ENCODE results near the gene FUBP3.

FUBP3 gene

GRCh38 chr9:130578865-130579737 lies at the start of gene FUBP3:
Gene FUBP3 (plus strand): TSS chr9:130579577. CDS start chr9:130579681, 104 bp downstream.
- peak; percentile 81 for DNase-seq (ENCODE audit: low spot score)

DNA sequence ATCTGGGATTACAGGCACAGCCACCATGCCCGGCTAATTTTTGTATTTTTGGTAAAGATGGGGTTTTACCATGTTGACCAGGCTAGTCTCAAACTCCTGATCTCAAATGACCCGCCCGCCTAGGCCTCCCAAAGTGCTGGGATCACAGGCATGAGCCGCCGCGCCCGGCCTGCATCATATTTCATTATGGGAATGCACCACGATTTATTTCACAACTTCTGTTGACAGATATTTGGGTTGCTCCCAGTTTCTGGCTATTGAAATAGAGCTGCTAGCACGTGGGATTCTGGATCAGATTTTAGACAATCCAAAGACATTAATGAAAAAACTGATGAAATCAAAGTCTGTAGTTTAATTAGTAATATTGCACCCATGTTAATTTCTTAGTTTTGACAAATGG lies 48.4 kb upstream of the FUBP3 start:
- no peak for DNase-seq (ENCODE audit: low spot score)

DNA sequence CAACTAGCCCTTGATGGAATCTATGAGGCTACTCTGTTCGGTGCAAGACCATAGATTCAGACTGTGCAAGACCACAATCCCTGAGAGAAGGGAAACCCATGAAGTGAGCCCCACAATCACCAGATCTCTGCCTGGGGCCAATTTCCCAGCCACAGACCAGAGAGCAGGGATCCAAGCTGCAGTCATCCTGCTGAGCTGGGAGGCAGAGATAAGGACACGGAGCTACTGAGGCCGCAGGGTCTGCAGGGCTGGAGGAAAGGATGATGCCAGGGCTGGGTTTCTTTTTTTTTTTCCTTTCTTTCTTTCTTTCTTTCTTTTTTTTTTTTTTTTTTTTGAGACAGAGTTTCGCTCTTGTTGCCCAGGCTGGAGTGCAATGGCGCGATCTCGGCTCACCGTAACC lies 47.7 kb upstream of the FUBP3 start:
- DNase-seq (ENCODE audit: low spot score), result no peak

DNA sequence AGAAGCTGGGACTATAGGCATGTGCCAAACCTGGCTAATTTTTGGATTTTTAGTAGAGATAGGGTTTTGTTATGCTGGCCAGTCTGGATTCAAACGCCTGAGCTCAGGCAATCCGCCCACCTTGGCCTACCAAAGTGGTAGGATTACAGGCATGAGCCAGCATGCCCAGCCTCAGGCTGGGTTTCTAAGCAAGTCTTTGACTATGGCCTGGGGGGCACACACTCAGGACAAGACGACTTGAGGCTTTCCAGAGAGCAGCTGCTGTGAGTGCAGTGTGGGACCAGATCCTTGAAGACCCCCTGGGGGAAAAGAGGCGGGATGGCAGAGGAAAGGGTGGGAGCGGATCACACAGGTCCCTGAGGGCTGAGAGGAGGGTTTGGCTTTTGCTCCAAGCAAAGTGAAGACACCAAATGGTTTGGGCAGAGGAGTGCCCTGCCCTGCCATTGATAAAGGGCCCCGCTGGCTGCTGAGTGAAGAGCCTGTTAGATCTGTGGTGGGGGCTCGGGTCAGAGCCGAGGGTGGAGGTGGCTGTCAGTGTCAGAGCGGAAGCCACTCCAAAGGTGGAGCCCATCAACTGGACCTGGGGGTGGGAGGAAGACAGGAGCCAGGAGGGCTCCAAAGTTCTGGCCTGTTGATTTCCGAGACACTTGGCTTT lies 46.8 kb upstream of the FUBP3 start:
- no peak for DNase-seq (ENCODE audit: low spot score)

DNA sequence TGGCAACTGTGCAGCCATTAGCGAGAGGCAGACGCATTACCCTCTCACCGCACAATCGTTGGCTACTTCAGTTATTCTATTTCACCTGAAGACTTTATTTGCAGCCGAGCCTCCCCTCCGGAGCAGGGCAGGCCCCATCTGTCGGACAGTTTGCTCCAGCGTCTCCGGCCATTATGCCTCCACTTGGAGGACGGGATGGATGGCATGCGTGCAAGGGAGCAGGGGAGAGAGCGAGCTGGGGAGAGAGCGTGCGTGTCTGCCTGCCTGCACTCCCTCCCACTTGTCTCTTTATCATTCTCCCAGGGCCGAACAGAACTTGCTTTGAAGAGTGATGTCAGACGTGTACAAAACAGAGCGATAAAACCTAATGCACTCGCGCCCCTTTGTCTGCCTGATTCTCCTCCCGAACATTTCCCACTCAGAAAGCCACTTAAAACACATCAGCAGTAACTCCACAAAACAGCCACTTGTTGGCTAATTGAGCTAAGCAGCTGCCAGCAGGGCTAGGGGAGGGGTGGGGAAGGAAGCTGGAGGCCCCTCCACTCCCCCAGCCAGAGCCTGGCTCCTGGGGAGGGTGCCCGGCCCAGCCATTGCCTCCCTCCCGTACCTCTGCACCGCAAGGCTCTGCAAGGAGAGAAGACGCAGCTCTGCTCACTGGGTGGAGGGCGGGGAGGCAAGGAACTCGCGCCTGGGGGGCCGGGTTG lies 43.4 kb upstream of the FUBP3 start:
- no peak for DNase-seq (ENCODE audit: low spot score)

DNA sequence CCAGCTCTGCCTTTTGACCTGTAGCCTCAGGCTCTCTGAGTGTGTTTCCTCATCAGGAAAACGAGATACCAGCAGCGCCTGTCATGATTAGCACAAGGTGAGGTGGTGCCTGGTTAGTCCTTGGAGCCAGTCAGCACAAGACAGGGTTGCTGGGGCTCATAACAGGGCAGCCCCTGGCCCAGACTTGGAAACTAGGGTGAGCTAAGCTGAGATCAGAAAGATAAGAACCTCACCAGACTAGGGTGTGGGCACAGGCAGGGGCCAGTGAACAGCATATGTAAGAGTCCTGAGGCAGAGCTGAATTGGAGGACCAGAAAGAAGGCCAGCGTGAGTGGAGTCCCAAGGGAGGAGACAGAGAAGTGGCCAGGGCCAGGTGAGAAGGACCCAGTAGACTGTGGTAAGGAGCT lies 42.7 kb upstream of the FUBP3 start:
- DNase-seq (ENCODE audit: low spot score), result no peak

- DNase-seq (ENCODE audit: low spot score), result no peak
Measured at GRCh38 chr9:130537346-130538050, 41.9 kb upstream of the FUBP3 start.

GRCh38 chr9:130539420-130540223 lies 39.8 kb upstream of the FUBP3 start:
- no peak for DNase-seq (ENCODE audit: low spot score)

DNA sequence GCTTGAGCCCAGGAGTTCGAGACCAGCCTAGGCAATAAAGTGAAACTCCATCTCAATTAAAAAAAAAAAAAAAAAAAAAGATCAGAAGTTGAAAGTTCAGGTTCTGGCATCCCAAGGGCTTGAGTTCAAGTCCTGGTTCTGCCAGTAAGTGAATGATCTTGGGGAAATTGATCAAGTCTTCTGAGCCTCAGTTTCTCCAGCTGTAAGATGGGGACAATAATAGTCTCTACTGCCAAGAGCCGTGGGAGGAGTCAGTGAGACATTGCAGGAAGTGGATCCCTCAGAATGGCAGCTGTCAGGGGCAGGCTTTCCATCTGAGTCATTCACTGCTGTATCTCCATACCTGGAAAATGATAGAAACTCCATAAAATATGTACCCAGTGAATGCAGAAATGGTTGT lies 37.8 kb upstream of the FUBP3 start:
- no peak for DNase-seq (ENCODE audit: low spot score)

DNA sequence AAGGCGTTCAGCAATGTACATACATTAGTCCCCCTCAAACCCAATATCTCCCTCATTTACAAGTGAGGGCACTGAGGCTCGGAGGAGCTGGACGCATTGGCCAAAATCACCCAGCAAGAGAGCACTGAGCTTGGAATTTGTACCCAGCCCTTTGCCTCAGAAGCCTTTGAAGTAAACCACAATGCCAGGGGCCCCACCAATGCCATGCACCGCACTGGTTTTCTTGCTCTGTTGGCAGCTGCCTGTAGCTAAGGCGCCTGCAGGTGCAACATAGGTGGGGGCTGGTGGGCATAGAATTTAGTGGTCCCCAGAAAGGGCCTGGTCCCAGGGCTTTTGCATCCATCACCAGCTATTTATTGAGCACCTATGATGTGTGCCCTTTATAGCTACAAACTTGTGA lies 37.3 kb upstream of the FUBP3 start:
- no peak for DNase-seq (ENCODE audit: low spot score)

GRCh38 chr9:130542457-130543228 lies 36.7 kb upstream of the FUBP3 start:
- no peak for DNase-seq (ENCODE audit: low spot score)

GRCh38 chr9:130543368-130543767 lies 36.0 kb upstream of the FUBP3 start:
- DNase-seq (ENCODE audit: low spot score), result no peak

DNA sequence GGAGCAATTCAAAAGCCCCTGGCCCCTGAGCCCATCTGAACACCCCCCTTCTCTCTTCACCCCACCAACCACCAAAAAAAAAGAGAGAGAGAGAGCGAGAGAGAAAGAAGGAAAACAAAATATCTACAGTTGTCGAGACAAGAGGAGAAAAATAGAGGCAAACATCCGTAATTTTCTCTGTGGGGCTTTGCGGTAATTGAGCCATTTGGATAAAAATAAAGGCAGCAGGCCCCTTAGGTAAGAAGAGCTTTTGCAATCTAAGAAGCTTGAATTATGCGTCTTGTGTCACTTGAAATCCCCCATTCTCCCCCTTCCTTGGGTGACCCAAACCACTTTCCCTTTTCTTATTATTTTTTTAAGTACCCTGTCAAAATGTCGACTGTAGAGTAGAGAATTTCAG lies 35.5 kb upstream of the FUBP3 start:
- DNase-seq (ENCODE audit: low spot score), result no peak

DNA sequence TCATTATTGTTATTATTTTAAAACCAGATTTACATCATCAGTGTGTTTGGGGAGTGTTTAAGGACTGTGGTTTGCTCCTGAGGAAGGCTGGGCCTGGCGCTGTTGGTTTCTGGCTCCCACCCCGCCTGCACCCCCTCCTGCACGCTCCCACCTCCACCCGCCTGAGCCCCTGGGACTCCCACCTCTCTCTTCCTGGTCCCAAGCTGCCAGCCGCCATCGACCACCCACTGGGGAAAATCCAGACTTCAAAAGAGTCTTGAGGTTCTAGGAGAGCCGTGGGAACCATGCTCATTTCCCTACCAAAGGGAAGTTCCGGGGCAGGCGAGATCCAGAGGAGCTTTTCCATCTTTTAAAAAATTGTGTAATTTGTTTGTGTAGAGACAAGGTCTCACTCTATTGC lies 35.0 kb upstream of the FUBP3 start:
- DNase-seq (ENCODE audit: low spot score), result no peak

- DNase-seq (ENCODE audit: low spot score), result no peak
Measured at GRCh38 chr9:130548103-130548502, 31.3 kb upstream of the FUBP3 start.

DNA sequence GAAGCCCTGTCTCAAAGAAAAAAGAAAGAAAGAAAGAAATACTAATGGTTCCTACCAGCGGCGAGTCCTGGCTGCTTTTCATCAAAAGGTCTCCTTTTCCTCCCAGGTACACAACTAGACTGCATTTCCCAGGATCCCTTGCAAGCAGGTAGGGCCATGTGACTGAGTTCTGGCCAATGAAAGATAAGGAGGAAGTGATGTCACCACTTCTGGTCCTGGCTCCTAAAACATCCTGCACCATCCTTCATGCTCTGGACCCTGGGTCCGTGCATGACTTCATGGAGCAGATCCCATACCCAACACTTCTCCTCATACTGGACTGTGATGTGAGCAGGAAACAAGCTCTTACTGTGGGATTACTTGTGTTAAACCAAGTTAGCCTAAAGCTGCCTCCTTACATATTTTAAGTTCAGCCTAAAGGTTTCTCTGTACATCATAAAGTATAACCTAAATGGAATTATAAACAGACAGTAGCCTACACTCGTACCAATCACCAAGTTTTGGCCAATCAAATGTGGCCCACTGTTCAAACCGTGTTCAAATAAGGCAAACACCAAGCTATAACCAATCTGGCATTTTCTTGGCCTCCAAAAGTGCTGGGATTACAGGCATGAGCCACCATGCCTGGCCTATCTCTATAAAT lies 30.2 kb upstream of the FUBP3 start:
- no peak for DNase-seq (ENCODE audit: low spot score)

DNA sequence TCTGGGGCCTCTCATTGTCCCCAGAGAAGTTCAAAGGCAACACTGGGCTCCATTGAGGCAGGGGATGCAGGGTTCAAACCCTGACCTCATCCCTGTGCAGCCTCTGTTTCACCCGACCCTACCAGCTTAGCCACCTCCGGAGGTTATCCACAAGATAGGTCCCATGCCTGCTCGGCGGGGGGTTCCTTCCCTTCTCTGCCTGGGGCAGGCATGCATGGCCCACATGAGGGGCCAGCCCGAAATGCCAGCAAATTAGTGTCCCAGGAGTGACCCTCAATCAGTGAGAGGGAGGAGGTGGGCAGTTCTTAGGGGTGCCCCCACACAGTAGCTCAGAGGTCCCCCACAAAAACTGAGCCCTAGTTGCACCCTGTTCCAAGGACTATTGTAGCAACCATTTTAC lies 24.8 kb upstream of the FUBP3 start:
- no peak for DNase-seq (ENCODE audit: low spot score)

- DNase-seq (ENCODE audit: low spot score), result no peak
Measured at GRCh38 chr9:130555061-130555460, 24.3 kb upstream of the FUBP3 start.

DNA sequence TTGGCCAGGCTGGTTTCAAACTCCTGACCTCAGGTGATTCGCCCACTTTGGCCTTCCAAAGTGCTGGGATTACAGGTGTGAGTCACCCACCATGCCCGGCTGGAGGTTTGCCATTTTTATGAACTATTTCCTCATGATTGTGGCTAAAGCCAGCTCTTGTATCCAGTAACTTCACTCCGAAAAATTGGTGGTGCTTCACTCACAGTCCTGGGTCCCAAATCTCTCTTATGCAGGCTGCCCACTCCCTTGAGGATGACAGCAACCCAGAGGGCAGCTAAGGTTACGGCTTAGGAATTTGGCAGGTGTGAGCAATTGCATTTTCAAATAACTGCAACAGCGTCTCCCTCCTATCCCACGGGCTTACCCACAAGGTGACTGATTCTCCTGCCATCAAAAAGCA lies 23.4 kb upstream of the FUBP3 start:
- DNase-seq (ENCODE audit: low spot score), result no peak

DNA sequence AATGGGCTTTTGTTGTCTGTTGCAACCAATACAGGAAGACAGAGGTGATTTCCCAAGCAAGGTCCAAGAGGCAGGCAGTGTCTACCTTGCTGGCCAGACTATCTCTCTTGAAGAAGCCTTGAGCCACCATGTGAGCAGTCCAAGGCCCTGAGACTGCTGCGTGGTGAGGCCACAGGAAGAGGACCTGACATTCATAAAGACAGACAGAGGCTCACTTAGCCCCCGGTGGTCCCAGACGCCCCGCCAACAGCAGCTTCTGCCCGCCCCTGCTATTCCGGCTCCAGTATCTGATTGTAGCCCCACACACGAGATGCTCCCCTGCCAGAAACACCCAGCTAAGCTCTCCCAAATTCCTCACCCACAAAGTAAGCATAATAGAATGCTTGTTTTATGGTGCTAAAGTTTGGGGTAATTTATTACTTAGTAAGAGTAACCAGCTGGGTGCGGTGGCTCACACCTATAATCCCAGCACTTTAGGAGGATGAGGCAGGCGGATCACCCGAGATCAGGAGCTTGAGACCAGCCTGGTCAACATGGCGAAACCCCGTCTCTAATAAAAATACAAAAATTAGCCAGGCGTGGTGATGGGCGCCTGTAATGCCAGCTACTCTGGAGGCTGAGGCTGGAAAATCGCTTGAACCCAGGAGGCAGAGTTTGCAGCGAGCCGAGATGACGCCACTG lies 22.8 kb upstream of the FUBP3 start:
- no peak for DNase-seq (ENCODE audit: low spot score)

All from kidney capillary endothelial cell (primary cell).